ENCODE data around the gene SLX9.

DNA sequence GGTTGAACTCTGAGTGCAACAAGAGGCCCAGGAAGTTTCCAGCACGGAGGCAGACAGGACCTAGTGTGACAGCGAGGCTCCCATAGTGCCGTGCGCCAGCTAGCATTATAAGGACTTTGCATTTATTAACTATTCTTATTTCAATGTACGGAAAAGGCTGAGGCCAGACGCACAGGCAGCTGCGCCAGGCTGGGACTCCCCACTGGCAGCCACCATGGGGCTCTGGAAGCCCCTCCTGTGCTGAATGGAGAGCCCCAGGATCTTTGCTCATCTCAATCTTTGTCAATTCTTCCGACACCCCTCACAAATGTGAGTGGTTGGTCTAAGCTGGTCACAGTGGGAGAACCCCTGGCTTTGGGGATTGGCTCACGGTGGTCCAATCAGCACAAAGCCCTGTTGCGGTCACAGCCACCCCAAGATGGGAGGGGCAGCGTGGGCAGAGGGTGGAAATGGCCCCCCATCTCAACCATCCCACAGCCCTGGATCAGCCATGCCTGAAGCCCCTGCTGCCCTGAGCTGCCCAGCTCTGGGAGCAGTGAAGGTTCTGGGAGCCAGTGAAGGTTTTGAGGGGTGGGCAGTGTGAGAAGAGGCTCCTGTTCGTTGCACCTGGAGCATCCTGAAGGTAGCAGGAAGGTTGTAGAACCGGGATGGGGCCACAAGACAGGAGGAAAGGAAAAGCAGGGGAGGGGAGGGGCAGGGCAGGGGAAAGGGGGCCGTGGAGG, 75.1 kb downstream of the SLX9 start:
- TF ChIP-seq, protein P1, sequence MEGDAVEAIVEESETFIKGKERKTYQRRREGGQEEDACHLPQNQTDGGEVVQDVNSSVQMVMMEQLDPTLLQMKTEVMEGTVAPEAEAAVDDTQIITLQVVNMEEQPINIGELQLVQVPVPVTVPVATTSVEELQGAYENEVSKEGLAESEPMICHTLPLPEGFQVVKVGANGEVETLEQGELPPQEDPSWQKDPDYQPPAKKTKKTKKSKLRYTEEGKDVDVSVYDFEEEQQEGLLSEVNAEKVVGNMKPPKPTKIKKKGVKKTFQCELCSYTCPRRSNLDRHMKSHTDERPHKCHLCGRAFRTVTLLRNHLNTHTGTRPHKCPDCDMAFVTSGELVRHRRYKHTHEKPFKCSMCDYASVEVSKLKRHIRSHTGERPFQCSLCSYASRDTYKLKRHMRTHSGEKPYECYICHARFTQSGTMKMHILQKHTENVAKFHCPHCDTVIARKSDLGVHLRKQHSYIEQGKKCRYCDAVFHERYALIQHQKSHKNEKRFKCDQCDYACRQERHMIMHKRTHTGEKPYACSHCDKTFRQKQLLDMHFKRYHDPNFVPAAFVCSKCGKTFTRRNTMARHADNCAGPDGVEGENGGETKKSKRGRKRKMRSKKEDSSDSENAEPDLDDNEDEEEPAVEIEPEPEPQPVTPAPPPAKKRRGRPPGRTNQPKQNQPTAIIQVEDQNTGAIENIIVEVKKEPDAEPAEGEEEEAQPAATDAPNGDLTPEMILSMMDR (IDR thresholded peaks at IDR 0.05) = no peak
- no peak for TF ChIP-seq POLR2A (IDR thresholded peaks at IDR 0.05)

All from uterus (tissue), 2 donors.